Measurements from ENCODE around the gene CDK18.

Gene CDK18

GRCh38 chr1:205570796-205571537 is 66.5 kb downstream of the CDK18 start:
- DNase-seq (ENCODE audit: low spot score), result no peak

GRCh38 chr1:205571747-205572146 is 67.3 kb downstream of the CDK18 start:
- peak; percentile 71 for DNase-seq (ENCODE audit: low spot score)

- no peak for DNase-seq (ENCODE audit: low spot score)
Measured at GRCh38 chr1:205572421-205572820, 68.0 kb downstream of the CDK18 start.

GRCh38 chr1:205575294-205575885 is 70.9 kb downstream of the CDK18 start:
- no peak for DNase-seq (ENCODE audit: low spot score)

- no peak for DNase-seq (ENCODE audit: low spot score)
Measured at GRCh38 chr1:205576011-205576410, 71.5 kb downstream of the CDK18 start.

GRCh38 chr1:205576805-205577761 is 72.6 kb downstream of the CDK18 start:
- no peak for DNase-seq (ENCODE audit: low spot score)

- no peak for DNase-seq (ENCODE audit: low spot score)
Measured at GRCh38 chr1:205577874-205578658, 73.6 kb downstream of the CDK18 start.

- no peak for DNase-seq (ENCODE audit: low spot score)
Measured at GRCh38 chr1:205578780-205579571, 74.5 kb downstream of the CDK18 start.

GRCh38 chr1:205579711-205580110 is 75.2 kb downstream of the CDK18 start:
- no peak for DNase-seq (ENCODE audit: low spot score)

- DNase-seq (ENCODE audit: low spot score), result no peak
Measured at GRCh38 chr1:205580140-205580922, 75.9 kb downstream of the CDK18 start.

GRCh38 chr1:205580923-205581180 is 76.4 kb downstream of the CDK18 start:
- DNase-seq (ENCODE audit: low spot score), result no peak

- no peak for DNase-seq (ENCODE audit: low spot score)
Measured at GRCh38 chr1:205581321-205581980, 77.0 kb downstream of the CDK18 start.

GRCh38 chr1:205582046-205582445 is 77.6 kb downstream of the CDK18 start:
- no peak for DNase-seq (ENCODE audit: low spot score)
